Stimulated activated CD8-positive, alpha-beta memory T cell treated with anti-CD3 and anti-CD28 coated beads, Interleukin-15, amount 100 ng/mL, for 48 hours (primary cell): ENCODE data around the gene QSOX2.
"Not testable (repeated sequence)": the region's sequence is repeated elsewhere in the genome, so short reads cannot be mapped to it uniquely, and the experiment has no call there.

Experiments used
- DNase-seq, 2 donors: peaks; one replicate each; pipeline ENCODE4 v3.0.0-alpha.2; 2020; ENCODE audit warnings: low read depth in 2 of 2

QSOX2 gene

DNA sequence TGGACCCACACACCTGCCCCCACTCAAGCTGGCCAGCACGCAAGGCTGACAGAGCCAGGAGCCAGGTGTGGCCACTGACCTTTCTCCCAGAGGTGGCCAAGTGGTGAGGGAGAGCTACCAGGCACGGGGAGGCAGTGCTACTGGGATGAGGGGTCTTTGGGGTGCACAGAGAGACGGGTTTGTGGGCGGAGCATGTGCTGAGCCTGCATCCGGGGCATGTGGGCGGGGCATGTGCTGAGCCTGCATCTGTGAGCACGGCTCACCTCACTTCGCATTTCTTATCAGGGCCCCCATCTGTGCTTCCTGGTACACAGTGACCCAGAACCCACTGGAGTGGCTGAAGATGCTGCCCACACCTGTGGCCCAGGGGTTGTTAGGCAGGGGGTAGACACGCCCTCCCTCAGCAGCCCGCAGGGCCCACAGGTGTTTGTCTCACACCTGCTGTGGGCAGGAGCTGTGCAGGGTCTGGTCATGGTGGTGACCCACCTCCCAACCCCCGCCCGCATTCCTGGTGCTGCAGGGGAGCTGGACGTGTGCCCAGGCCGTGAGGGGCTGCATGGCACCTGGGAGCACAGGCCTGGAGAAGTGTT lies 36.8 kb upstream of the QSOX2 start:
- no peak for DNase-seq

GRCh38 chr9:136281421-136282271 lies 36.0 kb upstream of the QSOX2 start:
- DNase-seq, result no peak

DNA sequence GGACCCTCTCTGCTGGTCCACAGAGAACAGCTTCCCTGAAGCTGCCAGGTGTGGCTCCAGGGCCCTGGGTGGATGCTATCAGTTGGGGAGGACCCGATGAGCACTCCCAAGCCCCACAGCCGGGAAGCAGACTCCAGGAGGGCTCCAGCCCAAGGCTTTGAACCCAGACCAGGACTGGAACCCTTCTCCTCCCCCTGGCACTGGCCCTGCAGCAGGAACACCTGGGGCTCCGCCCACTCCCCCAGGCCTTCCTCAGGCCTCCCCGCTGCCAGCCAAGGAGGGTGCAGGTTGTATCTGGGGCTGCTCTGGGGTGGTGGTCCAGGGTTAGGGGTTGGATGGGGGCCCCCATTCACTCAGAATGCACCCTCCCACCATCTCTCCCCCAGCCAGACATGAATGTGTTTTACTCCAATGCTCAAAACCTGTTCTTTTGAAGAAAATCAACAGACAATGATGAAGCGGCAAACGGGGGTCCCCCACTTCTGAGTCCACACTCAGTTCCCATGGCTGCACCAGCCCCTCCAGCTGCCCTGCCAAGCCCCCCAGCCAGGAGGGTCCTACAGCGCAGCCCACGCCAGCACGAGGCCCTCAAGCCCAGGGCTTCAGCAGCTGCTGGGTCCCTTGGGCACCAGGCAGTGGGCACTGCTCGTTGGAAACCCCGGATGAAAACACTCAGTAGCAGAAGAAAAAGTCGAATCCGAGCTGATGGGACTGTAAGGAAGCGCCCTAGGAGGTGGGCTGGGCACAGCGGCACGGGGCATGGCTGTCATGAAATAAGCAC lies 35.1 kb upstream of the QSOX2 start:
- no peak for DNase-seq

DNA sequence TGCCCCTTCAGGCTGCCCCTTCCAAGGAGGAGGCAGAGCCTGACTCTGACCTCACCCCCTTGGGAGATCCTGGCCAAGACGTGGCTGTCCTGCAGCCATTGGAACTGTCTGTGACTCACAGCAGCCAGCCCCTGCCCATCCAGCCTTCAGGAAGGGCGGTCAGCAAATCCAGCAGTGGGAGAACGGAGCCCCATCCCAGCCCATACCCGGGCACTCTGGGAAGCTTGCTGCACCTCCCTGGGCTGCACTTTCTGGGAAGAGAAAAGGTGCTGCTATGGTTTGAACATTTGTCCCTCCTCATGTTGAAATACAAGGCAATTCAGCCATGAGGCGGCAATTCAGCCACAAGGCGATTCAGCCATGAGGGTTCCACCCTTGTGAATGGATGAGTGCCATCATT lies 33.9 kb upstream of the QSOX2 start:
- DNase-seq, result no peak

- no peak for DNase-seq
Observed at GRCh38 chr9:136278894-136279293, 33.3 kb upstream of the QSOX2 start.

DNA sequence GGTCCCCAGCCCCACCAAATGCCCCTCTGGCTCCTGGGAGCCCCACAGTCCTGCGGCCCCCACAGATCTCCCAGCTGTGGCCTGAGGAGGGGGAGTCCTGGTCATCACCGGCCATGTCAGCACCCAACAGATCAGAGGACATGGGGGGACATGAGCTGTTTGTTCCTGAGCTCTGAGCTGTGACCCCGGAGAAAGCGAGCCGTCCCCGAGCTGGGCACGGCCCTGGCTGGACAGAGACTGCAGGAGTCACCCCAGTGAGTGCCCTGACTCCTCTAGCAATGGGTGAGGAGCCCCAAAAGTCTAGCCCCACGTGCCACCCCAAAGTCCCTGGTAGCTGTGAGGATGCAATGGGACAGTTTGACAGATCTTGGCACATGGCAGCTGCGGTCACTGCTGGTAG lies 32.6 kb upstream of the QSOX2 start:
- no peak for DNase-seq

GRCh38 chr9:136277746-136278145 lies 32.1 kb upstream of the QSOX2 start:
- no peak for DNase-seq

DNA sequence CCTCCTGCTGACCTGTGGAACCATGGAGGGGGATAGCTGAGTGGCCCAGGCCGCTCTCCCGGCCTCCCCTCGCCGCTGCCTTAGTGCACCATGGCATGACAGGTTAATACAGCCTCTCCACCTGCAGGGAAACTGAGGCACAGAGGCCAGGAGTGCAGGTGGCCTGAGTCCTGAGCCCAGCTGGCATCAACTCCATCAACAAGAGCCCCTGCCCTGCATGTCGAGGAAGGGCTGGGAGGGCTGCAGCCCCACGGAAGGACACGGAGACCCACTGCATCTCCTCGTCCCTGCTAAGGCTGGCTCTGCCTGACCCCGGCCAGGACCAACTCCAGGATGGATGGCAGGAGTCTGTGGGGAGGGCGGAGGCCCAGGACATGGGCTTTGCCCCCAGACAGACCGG lies 31.1 kb upstream of the QSOX2 start:
- DNase-seq, result no peak

DNA sequence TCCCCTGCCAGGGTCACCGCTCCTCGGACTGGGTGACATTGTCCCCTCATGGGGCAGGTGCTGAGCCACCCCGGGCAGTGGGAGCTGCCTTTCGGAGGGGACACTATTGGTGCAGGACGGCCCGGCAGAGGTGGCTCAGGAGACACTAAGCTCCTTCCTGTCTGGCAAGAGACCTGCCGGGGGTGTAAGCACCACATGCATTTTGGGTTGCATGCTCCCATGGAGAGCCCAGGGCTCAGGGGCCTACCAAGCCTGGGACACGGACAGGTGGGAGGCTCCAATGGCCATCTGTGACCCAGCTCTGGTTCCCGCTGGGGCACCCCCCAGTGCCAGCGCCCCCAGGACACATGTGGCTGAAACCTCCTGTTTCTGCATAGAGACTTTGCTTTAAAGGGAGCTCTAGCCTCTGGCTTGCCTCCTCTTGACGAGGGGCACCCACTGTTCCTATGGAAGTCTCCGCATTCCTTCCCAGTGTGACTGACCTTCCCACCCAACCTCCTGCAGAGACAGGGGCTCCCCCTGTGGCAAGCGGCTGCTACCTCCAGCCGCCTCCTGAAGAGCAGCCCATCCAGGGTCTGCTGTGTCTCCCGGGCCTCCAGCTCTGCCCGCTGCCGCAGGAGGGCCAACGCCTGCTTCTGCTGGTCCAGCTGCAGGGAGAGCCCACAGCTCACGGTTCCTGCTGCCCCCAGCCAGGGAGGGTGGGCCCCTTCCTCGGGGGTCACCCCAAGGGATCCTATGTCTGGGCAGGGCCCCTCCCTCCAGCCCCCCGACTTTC lies 30.2 kb upstream of the QSOX2 start:
- DNase-seq, result no peak

DNA sequence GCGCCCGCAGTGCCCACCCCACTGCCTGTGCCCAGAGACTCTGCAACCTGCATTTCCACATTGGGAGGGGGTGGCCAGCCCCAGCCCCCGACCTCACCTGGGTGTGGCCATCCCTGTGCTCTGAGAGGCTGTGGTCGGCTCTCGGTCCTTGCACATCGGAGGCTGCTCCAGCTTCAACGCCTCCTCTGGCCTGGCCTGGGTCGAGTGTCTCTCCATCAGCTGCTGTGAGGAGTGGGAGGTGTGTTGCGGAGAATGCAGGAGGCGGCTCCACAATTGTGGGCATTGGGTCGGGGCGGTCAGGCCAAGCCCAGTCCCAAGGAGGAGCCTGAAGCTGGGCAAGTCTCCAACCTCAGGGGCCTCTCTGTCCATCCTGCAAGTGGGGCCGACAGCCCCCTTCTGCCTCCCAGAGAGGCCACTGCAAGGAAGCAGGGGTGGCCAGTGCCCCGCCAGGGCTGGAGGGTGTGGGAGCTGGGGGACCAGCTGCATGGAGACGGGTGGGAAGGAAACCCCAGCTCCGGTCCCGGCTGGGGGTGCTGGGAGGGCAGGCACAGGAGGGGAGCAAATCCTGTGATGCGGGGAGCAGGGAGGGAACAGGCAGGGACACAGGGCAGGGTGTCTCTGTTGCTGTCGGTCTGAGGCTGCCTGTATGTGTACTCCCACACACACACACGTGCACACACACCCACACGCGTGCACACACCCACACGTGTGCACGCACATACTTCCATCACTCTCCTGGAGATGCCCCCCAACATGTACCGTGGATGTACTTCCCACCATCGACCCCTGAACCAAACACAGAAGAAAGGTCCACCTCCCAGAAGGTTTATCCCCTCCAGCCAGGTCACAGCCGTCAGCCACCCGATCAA lies 29.4 kb upstream of the QSOX2 start:
- no peak for DNase-seq

GRCh38 chr9:136273921-136274785 lies 28.5 kb upstream of the QSOX2 start:
- DNase-seq, result no peak

DNA sequence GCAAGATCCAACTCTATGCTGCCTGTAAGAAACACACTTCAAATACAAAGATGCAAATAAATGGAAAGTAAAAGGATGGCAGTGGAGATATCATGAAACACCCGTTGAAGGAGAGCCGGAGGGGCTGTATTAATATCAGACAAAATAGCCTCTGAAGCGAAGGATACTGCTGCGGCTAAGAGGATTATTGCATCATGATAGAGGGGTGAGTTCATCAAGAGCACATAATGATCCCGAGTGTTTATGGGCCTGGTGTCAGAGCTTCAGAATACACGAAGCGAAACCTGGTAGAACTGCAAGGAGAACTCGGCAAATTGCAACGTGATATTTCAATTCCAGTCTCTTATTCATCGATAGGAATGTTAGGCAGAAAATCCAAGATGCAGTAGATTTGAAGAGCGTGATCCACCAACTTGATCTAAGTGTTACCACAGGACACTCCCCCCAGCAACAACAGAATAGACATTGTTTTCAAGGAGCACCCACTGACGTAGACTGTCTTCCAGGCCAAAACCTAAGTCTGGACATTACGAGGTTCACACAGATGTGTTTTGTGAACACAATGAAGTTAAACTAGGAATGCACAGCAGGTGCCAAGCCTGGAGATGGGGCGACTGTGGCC lies 27.7 kb upstream of the QSOX2 start:
- DNase-seq, result no peak

- DNase-seq, result no peak
Observed at GRCh38 chr9:136270173-136270705, 24.6 kb upstream of the QSOX2 start.

DNA sequence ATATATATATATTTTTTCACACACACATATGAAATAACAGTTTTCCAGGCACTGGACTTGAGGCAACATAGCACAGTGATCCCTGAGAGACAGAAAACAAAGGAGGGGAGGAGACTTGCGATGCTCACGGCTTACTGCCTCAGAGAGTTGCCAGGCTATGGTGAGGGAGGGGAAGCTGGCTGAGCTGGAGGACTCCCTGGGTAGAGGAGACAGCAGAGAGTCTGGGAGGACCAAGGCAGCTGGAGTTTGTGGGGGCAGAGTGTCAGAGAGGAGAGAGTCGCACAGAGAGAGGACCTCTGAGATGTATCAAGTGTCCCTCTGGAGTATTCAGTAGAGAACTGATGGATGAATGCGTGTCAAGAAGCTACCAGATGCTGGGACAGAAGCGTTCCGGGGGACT lies 23.1 kb upstream of the QSOX2 start:
- no peak for DNase-seq

DNA sequence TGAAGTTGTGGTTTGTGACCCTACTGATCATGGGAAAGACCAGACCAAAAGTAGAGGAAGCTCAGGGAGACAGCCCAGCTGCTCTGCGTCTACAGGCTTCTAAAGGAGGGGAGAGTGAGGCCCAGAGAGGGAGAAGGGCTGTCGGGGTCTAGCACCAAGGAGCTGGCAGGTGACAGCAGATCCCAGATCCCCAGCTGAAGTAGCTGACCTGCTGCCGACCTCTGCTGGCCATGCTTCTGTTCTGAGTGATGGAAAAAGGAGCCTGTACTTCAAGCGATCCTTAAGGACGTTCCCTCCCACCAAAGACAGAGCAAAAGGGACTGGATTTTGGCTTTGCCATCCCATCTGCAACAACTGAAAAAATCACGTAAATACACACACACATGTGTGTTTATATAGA lies 22.7 kb upstream of the QSOX2 start:
- no peak for DNase-seq

DNA sequence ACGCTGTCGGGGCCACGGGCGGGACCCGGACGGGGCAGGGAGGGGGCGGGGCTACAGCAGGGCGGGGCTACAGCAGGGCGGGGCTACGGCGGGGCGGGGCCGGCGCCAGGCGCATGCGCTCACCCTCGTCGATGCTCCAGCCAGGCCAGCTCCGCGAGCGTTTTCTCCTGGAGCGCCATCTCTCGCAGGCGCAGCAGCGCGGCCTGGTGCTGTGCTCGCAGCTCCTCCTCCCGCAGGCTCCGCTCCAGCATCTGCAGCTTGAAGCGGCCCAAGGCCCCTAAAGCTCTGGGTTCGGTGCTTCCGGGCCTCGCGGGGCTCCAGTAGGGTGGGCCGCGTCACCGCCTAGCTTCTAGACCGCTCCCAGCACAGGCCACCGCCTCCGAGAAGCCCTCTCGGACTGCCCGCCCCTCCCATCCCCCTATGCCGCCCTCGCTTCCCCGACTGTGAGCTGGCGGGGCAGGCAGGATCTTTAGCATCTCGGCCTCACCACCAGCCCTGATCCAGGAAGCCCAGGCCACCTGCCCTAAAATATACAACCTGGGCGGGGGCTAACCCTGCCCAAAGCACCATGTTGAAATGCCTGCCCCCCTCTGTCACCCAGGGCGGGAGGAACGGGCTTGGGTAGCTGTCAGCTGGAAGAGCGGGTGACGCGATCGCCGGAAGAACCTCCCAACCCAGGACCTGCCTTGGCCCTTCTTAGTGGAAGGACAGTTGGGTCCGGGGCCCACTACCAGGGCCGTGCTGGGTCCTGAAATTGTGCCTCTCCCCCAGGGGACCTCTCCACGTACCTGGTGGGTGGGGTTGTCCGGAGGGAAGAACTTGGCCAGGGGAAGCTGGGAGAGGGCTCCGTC lies 21.9 kb upstream of the QSOX2 start:
- peak; percentile 68 to 77 for DNase-seq

DNA sequence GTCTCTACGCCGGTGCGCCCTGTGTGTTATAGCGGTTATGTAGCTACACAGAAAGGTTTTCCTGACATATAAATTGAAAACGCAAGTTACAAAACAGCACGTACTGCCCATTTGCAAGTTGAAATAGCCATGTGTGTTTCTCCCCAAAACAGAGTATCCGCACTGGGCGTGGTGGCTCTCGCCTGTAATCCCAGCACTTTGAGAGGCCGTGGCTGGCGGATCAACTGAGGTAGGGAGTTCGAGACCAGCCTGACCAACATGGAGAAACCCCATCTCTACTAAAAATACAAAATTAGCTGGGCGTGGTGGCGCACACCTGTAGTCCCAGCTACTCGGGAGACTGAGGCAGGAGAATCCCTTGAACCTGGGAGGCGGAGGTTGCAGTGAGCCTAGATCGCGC lies 21.0 kb upstream of the QSOX2 start:
- not testable (repeated sequence) for DNase-seq
